GM04503 (cell line): ENCODE data around the gene ANO9.
"Not testable (repeated sequence)": the region's sequence is repeated elsewhere in the genome, so short reads cannot be mapped to it uniquely, and the experiment has no call there.

ENCODE experiments used
- DNase-seq: peaks from one replicate; pipeline ENCODE4 v3.0.0-alpha.2; 2012; ENCODE audit warnings: low read depth

ANO9 gene

DNA sequence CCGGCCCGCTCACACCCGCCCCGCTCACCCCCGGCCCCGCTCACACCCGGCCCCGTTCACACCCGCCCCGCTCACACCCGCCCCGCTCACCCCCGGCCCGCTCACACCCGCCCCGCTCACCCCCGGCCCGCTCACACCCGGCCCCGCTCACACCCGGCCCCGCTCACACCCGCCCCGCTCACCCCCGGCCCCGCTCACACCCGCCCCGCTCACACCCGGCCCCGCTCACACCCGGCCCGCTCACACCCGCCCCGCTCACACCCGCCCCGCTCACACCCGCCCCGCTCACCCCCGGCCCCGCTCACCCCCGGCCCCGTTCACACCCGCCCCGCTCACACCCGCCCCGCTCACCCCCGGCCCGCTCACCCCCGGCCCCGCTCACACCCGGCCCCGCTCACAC lies 40.6 kb downstream of the ANO9 start:
- not testable (repeated sequence) for DNase-seq

DNA sequence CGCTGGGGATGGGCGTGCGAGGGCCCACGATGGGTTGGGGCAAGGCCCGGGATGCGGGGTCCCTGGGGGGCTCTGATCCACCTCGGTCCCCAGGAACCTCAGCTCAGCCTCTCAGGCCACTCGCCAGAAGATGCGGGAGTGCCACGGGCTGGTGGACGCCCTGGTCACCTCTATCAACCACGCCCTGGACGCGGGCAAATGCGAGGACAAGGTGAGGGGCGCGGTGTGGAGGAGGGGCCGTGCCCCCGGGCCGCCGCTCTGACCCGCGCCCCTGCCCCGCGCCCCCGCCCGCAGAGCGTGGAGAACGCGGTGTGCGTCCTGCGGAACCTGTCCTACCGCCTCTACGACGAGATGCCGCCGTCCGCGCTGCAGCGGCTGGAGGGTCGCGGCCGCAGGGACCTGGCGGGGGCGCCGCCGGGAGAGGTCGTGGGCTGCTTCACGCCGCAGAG lies 41.5 kb downstream of the ANO9 start:
- no peak for DNase-seq

DNA sequence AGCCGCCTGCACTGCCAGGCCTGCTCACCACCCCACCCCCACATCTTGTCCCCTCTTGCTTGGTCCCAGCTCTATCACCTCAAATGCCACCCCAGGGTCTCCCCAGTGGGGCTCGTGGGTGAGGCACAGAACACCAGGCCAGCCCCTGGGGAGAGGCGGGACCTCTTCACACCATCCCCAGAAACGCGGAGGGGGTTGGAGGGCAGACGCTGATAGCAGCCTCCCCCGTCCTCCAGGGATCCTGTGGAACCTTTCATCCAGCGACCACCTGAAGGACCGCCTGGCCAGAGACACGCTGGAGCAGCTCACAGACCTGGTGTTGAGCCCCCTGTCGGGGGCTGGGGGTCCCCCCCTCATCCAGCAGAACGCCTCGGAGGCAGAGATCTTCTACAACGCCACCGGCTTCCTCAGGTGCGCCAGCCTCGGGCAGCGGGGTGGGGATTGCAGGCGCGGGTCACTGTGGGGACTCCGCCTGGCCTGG lies 42.0 kb downstream of the ANO9 start:
- no peak for DNase-seq

DNA sequence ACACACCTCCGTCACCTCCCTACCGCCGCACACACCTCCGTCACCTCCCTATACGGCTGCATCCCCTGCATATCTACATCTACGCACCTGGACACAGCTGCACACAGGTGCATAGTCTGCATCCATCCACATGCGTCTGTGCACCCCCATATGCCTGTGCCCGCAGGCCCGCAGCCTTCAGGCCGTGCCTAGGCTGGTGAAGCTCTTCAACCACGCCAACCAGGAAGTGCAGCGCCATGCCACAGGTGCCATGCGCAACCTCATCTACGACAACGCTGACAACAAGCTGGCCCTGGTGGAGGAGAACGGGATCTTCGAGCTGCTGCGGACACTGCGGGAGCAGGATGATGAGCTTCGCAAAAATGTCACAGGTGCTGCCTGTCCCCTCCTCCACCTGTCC lies 43.0 kb downstream of the ANO9 start:
- no peak for DNase-seq

DNA sequence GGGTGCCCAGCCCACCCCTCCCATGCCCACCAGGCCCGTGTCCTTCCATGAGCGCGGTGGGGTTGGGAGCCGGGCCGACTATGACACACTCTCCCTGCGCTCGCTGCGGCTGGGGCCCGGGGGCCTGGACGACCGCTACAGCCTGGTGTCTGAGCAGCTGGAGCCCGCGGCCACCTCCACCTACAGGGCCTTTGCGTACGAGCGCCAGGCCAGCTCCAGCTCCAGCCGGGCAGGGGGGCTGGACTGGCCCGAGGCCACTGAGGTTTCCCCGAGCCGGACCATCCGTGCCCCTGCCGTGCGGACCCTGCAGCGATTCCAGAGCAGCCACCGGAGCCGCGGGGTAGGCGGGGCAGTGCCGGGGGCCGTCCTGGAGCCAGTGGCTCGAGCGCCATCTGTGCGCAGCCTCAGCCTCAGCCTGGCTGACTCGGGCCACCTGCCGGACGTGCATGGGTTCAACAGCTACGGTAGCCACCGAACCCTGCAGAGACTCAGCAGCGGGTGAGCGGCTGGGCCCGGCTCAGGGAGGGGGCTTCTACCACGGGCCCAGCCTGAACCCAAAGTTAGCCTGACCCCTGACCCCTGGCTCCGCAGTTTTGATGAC lies 44.8 kb downstream of the ANO9 start:
- DNase-seq = no peak

DNA sequence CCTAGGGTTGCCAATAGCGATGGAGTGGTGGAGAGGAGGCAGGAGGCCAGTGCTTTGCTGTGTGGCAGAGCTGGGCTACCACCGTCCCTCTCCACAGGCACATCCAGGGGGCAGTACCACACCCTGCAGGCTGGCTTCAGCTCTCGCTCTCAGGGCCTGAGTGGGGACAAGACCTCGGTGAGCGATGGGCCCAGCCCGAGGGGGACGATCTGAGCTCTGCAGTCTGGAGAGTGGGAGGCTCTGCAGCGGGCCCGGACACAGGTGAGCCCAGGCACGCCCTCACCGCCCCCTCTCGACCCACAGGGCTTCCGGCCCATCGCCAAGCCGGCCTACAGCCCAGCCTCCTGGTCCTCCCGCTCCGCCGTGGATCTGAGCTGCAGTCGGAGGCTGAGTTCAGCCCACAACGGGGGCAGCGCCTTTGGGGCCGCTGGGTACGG lies 45.3 kb downstream of the ANO9 start:
- no peak for DNase-seq

DNA sequence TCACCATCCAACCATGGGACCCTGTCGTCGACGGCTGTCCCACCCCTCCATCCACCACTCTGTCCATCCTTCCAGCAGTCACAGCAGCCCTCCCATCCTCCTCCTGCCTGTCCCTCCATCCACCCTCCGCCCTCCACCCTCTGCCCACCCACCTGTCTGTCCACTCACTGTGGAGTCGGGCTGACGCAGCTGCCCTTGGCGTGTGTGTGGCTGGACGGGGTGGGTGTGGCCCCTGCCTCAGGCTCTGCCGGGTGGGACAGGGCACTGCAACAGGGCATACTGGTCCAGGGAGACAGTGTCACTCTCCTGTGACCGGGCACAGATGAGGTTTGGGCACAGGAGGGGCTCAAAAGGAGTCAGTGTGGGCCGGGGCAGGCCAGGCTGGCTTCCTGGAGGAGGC lies 45.9 kb downstream of the ANO9 start:
- DNase-seq = no peak

DNA sequence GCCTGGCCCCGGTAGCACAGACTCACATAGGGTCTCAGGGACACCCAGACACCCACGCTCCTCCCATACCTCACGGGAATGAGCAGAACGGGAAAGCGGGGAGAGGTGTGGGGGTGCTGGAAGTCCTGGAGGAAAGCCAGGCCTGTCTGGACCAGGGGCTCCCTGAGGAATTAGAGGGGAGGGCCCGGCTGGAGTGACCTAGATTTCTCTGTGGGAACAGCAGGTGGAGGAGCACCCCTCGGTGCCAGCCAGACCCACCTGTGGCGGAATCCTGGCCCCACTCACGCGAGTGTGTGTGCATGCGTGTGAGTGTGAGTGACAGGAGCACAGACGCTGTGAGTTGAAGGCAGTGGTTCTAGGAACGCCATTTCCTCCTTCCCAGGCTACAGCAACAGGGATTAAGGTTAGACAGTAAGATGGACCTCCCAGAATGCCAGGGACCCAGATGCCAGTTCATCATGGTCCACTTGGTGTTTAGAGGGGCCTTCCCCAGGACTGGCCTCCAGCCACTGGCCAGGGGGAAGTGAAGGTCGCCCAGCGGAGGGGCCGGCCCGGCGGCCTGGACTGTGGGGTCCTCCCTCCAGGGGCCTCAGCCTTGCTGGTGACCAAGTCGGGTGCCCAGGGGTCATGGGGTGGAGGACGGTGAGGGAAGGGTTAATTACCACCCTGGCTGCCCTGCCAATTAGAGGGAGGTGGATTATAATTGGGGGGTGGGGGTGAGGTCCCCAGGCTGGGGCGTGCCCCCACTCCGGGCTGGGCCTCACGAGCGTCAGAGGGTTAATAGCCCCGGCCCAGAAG lies 46.8 kb downstream of the ANO9 start:
- DNase-seq = no peak

DNA sequence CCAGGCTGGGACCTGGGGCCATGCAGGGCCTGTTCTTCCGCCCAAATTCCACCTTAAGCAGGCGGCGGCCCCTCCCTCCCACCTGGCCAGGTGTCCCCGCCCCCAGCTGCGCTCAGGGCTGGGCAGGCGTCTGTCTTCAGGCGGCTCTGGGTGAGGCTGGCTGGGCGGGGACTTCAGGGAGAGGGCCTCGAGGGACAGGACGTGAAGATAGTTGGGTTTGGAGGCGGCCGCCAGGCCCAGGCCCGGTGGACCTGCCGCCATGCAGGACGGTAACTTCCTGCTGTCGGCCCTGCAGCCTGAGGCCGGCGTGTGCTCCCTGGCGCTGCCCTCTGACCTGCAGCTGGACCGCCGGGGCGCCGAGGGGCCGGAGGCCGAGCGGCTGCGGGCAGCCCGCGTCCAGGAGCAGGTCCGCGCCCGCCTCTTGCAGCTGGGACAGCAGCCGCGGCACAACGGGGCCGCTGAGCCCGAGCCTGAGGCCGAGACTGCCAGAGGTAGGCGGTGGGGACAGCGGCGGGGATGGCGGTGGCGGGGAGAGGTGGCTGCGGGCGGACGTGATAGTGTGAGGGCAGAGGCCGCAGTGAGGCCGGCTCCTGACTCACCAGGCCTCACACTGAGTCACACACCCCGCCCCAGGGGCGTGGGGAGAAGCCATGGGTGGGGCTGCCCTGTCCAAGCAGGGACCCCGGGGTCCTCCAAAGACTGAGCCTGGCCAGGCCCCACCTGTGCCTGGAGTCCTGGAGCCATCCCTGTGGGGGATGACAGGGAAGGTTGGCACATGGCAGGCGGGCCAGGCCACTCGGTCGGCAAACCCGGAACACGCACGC lies 47.6 kb downstream of the ANO9 start, which contains the start of gene PKP3:
Gene PKP3 (plus strand): TSS at position 176 of the 824 bp plus-strand sequence. CDS start 84 bp downstream, at position 260.
- no peak for DNase-seq

DNA sequence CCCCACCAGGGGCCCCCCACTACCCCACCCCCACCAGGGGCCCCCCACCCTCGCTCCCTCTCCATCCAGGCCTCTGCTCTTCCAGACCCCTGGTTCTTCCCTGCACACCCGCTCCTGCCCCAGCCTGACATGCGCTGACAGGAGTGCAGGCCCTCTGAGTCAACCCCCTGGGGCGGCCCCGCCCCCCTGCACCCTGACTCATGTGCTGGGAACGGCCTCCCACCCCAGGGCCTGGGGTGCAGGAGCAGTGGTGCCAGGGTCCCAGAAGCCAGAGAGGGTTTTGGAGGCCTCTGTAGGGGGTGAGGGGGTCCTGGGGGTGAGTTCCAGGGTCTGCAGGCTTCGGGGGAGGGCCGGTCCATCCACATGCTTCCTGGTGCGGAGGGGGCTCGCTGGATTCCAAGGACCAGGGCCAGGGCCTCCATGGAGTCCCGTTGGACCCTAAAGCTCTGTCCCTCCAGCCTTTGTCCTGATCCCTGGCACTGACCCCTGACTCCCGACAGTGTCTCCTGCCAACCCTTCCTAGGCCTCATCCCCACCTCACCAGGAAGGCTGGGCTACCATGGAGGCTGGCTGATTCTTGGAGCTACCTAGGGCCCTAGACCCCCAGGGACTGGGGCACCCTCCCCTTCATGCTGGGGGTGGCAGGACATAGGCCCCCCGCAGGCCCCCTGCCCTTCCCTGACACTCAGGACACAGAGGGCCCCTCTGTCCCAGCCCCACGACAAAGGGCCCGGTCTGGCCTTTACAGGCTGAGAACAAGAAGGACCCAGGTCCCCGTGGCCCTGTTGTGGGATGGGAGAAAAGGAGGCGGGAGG lies 48.4 kb downstream of the ANO9 start:
- DNase-seq = peak; percentile 27

DNA sequence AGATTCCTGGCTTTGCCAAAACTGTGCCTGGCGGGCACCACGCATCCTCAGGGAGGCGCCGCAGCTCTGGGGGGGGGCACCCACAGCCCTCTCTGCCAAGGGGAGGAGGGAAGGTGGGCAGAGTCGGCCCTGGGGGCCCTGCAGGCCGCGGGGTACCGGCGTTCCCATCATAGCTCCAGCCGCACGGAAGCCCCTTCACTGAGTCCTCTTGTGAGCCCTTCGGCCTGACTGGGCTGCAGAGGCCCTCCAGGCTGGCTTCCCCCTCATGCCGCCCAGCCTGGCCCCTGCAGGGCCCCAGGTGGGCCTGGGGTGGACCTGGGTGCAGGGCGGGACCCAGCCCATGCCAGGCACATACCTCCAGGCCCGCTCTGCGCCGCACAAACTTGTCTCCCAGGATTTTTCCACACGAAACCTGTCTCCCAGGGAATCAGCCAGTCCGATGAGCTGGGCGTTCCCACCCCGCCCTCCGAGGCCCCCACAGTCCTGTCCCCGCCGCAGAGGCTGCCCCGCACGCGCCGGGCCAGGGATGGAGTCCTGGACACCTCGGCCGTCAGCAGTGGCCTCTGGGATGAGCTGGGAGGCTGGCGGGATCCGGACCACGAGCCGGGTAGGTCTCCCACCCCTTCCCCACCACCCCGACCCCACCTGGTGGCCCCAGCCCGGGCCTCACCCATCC lies 49.6 kb downstream of the ANO9 start:
- DNase-seq = no peak

DNA sequence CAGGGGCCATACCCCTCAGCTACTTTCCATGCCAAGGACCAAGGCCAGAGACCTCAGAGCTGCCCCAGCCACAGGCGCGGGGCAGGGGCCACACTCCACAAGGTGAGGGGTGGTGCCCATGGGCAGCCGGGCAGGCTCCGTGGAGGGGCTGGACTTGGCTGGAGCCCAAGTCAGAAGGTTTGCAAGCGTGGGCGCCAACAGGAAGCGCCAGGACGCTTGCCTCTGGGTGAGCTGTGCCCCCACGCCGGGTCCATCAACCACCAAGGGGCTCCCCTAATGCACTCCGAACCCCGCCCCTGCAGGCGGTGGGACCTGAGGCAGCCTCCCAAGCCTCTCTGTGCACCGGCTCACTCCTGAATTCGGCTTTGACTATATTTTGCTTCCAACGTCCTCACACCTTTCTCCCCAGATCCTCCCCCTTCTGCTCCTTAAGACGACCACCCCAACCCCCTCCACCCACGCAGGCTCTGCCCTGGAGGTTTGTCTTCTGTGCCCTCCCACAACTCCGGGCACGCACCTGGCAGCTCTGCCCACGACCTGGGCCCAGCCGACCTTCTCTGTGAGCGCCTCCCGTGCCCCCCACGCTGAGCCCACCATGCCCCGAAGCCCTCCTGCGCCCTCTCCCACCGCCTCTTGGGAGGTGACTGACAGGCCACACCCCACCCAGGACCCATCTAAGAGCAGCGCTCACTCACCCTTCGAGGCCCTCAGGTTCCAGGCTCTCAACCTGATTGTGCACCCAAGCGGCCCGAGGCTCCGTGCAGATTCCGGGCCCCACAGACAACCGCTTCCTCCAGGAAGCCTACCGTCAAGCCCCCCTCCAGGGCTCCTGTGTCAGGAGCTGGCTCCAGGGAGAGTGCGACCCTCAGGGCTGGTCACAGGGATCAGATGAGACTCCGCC lies 50.4 kb downstream of the ANO9 start:
- no peak for DNase-seq

DNA sequence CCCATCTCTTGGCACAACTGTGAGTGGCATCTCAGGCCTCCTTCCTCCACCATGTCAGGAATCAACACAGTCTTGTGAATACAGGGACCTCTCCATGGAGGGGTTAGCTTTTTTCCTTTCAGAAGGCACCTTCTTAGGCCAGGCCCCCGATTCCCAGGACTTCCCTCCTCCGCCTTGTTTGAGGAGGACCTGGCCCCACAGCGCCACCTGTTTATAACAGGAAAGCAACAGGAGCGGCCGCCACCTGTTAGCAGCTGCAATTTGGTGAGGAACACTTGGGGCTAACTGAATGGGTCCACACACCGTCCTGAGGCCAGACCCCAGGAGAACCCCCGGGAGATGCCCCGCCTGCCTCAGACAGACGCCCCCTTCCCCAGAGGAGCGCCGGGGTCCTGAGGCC lies 51.6 kb downstream of the ANO9 start:
- DNase-seq = no peak

DNA sequence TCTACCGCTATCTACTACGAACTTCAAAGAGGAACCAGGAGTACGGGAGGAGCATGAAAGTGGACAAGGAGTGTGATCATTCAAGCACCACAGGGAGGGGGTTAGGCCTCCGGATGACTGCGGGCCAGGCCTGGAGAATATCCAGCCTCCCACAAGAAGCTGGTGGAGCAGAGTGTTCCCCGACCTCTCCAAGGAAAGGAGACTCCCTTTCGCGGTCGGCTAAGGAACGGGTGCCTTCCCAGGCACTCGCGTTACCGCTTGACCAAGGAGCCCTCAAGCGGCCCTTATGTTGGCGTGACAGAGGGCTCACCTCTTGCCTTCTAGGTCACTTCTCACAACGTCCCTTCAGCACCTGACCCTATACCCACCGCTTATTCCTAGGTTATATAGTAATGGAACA lies 52.4 kb downstream of the ANO9 start:
- not testable (repeated sequence) for DNase-seq

DNA sequence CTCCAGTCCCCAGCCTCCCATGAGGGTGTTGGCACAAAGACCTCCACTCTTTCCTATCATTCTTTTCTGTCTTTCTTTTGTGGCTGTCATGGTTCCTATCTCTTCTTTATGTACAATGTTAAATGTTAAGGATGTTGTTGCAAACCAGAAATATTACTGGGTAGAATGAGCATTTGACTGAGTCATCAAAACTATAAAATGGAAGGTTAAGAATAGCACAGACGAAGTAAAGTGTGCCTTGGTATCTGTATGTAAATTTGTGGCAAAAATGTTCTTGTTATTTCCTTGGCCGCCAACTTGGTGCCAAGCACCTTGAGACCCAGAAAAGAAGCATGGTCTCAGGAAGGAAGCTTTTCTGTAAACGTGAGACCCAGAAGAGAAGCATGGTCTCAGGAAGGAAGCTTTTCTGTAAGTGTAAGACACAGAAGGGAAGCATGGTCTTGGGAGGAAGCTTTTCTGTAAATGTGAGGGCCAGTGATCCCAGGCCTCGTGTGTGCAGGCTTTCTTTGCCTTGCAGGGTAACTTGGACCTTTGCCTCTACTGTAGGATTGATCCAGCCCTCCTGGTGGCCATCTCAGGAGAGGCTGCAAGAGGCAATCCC lies 54.5 kb downstream of the ANO9 start:
- DNase-seq = no peak

DNA sequence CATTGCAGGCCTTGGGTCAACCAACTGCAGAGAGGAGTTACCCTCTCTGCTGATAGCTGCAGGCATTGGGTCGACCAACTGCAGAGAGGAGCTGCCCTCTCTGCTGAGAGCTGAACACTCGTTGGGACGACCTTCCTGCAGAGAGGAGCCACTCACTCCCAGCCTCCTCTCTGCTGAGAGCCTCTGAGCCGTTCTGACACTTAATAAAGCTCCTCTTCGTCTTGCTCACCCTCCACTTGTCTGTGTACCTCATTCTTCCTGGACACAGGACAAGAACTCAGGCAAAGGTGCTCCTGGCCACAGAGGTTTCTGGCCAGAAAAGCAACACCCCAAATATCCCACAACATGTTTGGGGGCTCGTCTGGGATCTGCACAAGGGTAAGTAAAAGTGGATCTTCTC lies 55.3 kb downstream of the ANO9 start:
- DNase-seq = no peak

DNA sequence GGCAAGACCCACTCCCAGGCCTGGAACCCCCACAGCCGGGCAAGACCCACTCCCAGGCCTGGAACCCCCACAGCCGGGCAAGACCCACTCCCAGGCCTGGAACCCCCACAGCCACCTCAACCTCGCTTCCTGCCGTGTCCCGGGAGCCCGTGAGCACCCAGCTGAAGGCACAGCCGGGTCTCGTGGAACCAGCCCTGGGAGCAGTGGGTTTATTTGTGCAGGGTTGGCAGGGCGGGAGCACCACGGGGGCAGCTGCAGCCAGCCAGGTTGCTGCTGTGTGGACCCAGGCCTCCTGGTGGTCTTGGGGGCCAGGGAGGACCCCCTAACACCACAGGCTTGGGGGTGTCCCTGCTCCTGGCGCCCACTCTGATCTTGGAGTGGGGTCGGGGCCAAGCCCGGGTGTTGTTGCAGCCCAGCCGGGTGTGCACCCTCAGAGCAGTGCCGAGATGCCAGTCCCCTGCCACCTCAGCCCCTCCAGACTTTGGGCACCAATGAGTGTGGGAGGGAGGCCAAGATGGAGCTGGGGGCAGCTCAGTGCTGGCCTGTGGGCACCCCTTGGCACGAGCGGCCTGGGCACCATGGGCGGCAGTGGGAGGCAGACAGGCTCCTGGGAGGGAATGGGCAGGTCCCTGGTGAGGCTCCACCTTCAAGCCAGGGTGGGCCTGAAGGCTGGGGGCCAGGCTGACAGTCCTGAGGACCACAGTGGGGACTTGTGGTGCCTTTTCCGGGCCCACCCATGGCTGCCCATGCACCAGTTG lies 56.0 kb downstream of the ANO9 start:
- no peak for DNase-seq

DNA sequence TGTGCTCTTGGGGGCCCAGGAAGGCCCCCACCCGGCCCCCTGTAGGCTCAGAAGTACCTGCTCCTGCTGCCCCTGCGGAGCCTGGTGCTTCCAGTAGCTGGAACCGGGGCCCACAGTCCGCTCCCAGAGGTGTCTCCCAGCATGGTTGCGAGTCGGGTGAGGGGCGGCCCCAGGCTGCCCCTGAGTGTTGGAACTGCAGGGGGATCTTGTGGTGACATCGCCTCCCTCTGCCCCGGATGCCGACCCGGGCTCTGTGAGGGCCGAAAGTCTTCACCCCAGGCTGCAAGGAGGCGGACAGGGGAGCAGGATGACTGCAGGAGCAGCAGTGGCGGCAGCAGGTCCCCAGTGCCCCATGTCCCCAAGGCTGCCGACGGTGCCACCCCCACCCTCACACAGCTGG lies 57.3 kb downstream of the ANO9 start:
- no peak for DNase-seq

DNA sequence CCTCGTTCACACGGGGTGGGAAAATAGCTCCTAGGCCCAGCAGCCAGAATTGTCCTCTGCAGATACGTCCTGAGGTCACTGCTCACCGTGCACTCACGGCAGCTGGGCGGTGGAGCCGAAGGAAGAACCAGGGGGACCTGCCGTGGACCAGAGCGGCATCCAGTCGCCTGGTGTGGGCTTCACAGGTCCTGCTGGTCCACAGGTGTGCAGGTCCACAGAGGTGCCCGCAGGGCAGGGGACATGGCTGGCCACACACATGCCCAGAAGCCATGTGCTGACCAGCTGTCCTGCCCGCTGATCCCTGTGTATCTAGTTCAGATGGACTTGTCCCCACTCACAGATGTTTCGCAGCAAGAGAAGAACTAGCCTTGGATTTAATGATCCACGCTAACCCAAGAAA lies 58.4 kb downstream of the ANO9 start:
- DNase-seq = no peak
